Endothelial cell of umbilical vein (primary cell): Measurements from ENCODE around the gene ITM2C. TPM values are rescaled to one million over a fixed set of nuclear protein-coding genes. Genes with fewer than 3 reads are reported as not detected.

Experiments
- BruUV-seq: library from RNA; stranded (reverse); fragments of 400-500 nt; replicated peaks from 2 replicates; lab custom pipeline; 2021; lab: Mats Ljungman, UMichigan
- CTCF ChIA-PET: fragments of 300-600, 350-600 bp; sonication (Branson Sonifier 250); formaldehyde crosslinking; loops from one replicate; lab custom pipeline; 2021; ENCODE audit warnings: antibody characterized with exemption, inconsistent platforms; lab: Charles Lee
- POLR2A ChIA-PET: fragments of 300-600, 350-600 bp; sonication (Branson Sonifier 250); formaldehyde crosslinking; loops from one replicate; lab custom pipeline; 2021; ENCODE audit warnings: antibody characterized with exemption, inconsistent platforms; lab: Charles Lee
- DNase-seq: peaks from one replicate; pipeline ENCODE4 v3.0.0-alpha.2; 2011; ENCODE audit warnings: low read depth, low spot score
- FAIRE-seq: peaks from 2 replicates; lab custom pipeline; 2011; peaks lifted over from hg19 to GRCh38; lab: Jason Lieb, UNC
- H2AFZ ChIP-seq: 2 replicates; pipeline ENCODE4 v1.6.0; 2012; ENCODE audit warnings: low read depth, low read length, control low read depth, inconsistent platforms
- H3K27ac ChIP-seq: 2 replicates; pipeline ENCODE4 v1.5.1; 2011; ENCODE audit warnings: low read depth, mild to moderate bottlenecking, control low read depth, low read length, moderate library complexity; ENCODE audit not compliant: insufficient read depth
- H3K27me3 ChIP-seq, 2 experiments: 2 replicates each; pipeline versions ENCODE4 v1.6.0 to v1.6.1; 2011; ENCODE audit warnings: low read length in 2 of 2, mixed read lengths in 1 of 2; ENCODE audit not compliant: control insufficient read depth in 2 of 2, insufficient read depth in 2 of 2
- H3K36me3 ChIP-seq, 2 experiments: 2 replicates in 1 of 2; 3 replicates in 1 of 2; pipeline ENCODE4 v1.5.1; 2011; ENCODE audit warnings: low read length in 2 of 2, mild to moderate bottlenecking in 1 of 2, moderate library complexity in 1 of 2; ENCODE audit not compliant: control insufficient read depth in 2 of 2, insufficient read depth in 2 of 2; ENCODE audit errors: extremely low read depth in 1 of 2
- H3K4me1 ChIP-seq: 3 replicates; pipeline ENCODE4 v1.5.1; 2011; ENCODE audit warnings: mild to moderate bottlenecking, low read length; ENCODE audit not compliant: control insufficient read depth, insufficient read depth; ENCODE audit errors: extremely low read depth
- H3K4me2 ChIP-seq: 2 replicates; pipeline ENCODE4 v1.6.1; 2011; ENCODE audit warnings: low read length, control low read depth, mixed read lengths; ENCODE audit not compliant: insufficient read depth
- H3K4me3 ChIP-seq, 3 experiments: fragments of 200-600 bp in 1 of 3; sonication (generic), shearing (Covaris generic) in 1 of 3; replicated peaks in 1 of 3; 2 replicates each; pipeline ENCODE4 v1.5.1; 2011 to 2016; ENCODE audit warnings: control low read depth in 3 of 3, low read length in 3 of 3, mild to moderate bottlenecking in 2 of 3, inconsistent platforms in 1 of 3, low read depth in 1 of 3, moderate library complexity in 1 of 3; ENCODE audit not compliant: insufficient read depth in 1 of 3
- H3K79me2 ChIP-seq: 2 replicates; pipeline ENCODE4 v1.6.0; 2012; ENCODE audit warnings: low read length, inconsistent platforms; ENCODE audit not compliant: control insufficient read depth, insufficient read depth
- H3K9ac ChIP-seq: replicated peaks from 2 replicates; pipeline ENCODE3; 2011; ENCODE audit warnings: low read length, control low read depth; ENCODE audit not compliant: insufficient read depth; ENCODE audit errors: extremely low read depth
- H3K9me1 ChIP-seq: replicated peaks from 3 replicates; pipeline ENCODE4 v1.6.0; 2011; ENCODE audit warnings: mild to moderate bottlenecking, low read length; ENCODE audit not compliant: control insufficient read depth, insufficient read depth; ENCODE audit errors: extremely low read depth
- H3K9me3 ChIP-seq: replicated peaks from 2 replicates; pipeline ENCODE4 v1.5.1; 2012; ENCODE audit warnings: low read length, inconsistent platforms; ENCODE audit not compliant: control insufficient read depth, insufficient read depth
- H4K20me1 ChIP-seq: replicated peaks from 2 replicates; pipeline ENCODE3; 2011; ENCODE audit warnings: mild to moderate bottlenecking, low read length; ENCODE audit not compliant: control insufficient read depth, insufficient read depth; ENCODE audit errors: extremely low read depth
- CTCF ChIP-seq, 2 donors: IDR thresholded peaks; 1 replicate in 1 of 2; 2 replicates in 1 of 2; pipeline ENCODE4 v1.5.1; 2011; ENCODE audit warnings: low read length in 2 of 2, mild to moderate bottlenecking in 2 of 2, moderate library complexity in 2 of 2, control low read depth in 1 of 2, inconsistent platforms in 1 of 2, low read depth in 1 of 2; ENCODE audit not compliant: insufficient read depth in 1 of 2; ENCODE audit errors: extremely low read depth in 1 of 2
- EZH2 ChIP-seq: IDR thresholded peaks from 2 replicates; pipeline ENCODE4 v1.6.1; 2012; ENCODE audit warnings: borderline replicate concordance, low read depth, mild to moderate bottlenecking, moderate library complexity, low read length, inconsistent platforms; ENCODE audit not compliant: severe bottlenecking
- FOS ChIP-seq: IDR thresholded peaks from 2 replicates; pipeline ENCODE4 v1.6.1; 2011; ENCODE audit warnings: mild to moderate bottlenecking, low read length, moderate library complexity, borderline replicate concordance; ENCODE audit not compliant: insufficient read depth
- GATA2 ChIP-seq: IDR thresholded peaks from 2 replicates; pipeline ENCODE4 v1.7.0; 2011; ENCODE audit warnings: low read depth, mild to moderate bottlenecking, moderate library complexity, mixed read lengths, low read length; ENCODE audit not compliant: insufficient read length, insufficient read depth
- JUN ChIP-seq: IDR thresholded peaks from 2 replicates; pipeline ENCODE4 v1.6.1; 2011; ENCODE audit warnings: borderline replicate concordance, low read depth; ENCODE audit not compliant: insufficient read length, insufficient read depth
- MAX ChIP-seq: IDR thresholded peaks from 2 replicates; pipeline ENCODE4 v1.6.1; 2011; ENCODE audit not compliant: insufficient read depth, insufficient read length
- MYC ChIP-seq: IDR thresholded peaks from one replicate; pipeline ENCODE4 v1.6.1; 2011; ENCODE audit warnings: mild to moderate bottlenecking, low read depth, low read length
- POLR2A ChIP-seq: IDR thresholded peaks from 2 replicates; pipeline ENCODE4 v1.6.1; 2012; ENCODE audit warnings: low read depth, mild to moderate bottlenecking, control low read depth, low read length
- POLR2AphosphoS5 ChIP-seq: IDR thresholded peaks from 2 replicates; pipeline ENCODE4 v1.6.1; 2012; ENCODE audit warnings: low read depth, mild to moderate bottlenecking, control low read depth, low read length, moderate library complexity; ENCODE audit not compliant: insufficient read depth
- dilution Hi-C: fragments of 300-500 bp; cut with MboI; formaldehyde crosslinking; loops from one replicate; pipeline ENCODE4 v1.15.0; 2019; ENCODE audit warnings: low sequenced_read_pairs; ENCODE audit not compliant: extremely low pct_ligation_motif_present
- intact Hi-C: fragments of 100-400 bp; cut with micrococcal nuclease; formaldehyde crosslinking; loops from one replicate; pipeline ENCODE4 v1.10.0; 2022
- polyA plus RNA-seq, 4 experiments: library from polyadenylated mRNA; depleted of rRNA in 3 of 4; stranded (reverse) in 3 of 4; unstranded in 1 of 4; fragments of >200 nt; gene quantifications; 2 replicates each; pipeline versions ENCODE4 v1.2.1 to v1.2.3, GENCODE V29; 2011 to 2012; ENCODE audit warnings: missing spikeins in 1 of 4
- total RNA-seq: library from RNA; stranded (reverse); gene quantifications from 2 replicates; pipeline ENCODE4 v1.2.3, GENCODE V29; 2021

ITM2C gene
- total and polyA plus RNA-seq, 2 donors (not counting 3 experiments of a cell fraction or from before 2014, with no cell fraction given), result 12.0 to 12.1 TPM

- FAIRE-seq (no peak), DNase-seq (no peak)
- Histone ChIP-seq H3K27me3 (peaks cover 29 to 44% of the 10 kb centered on the region in 2 experiments), H3K4me1 (peaks cover 4% of the 10 kb centered on the region), H3K79me2 (no peaks in the 10 kb centered on the region), H4K20me1 (no peaks in the 10 kb centered on the region), H3K27ac (no peak overlapping the region), H3K9ac (no peak overlapping the region), H3K9me1 (no peaks in the 10 kb centered on the region), H3K4me2 (no peak overlapping the region), H3K9me3 (no peaks in the 10 kb centered on the region), H3K36me3 (no peaks in the 10 kb centered on the region), H3K4me3 (no peak overlapping the region), H2AFZ (no peak overlapping the region)
- dilution Hi-C loops (no loop called here), intact Hi-C loops (no loop called here)
- TF ChIP-seq MYC, result no peak
- TF ChIP-seq POLR2A, result no peak
- TF ChIP-seq MAX, result no peak
- TF ChIP-seq CTCF (IDR thresholded peaks at IDR 0.05; ENCODE audit: extremely low read depth in 1 of 2, insufficient read depth in 1 of 2, low read depth in 1 of 2, low read length in 2 of 2), result no peak
- TF ChIP-seq FOS, result no peak
- TF ChIP-seq EZH2, result no peak
- TF ChIP-seq POLR2AphosphoS5, result no peak
- no peak for TF ChIP-seq JUN
- TF ChIP-seq GATA2, result no peak
- ChIA-PET CTCF (interaction anchor here (0.7 to 1.1 kb wide), 2 partner anchors 8 to 15 kb away, joined by 3 to 4 read pairs; no protein-coding TSS in a partner anchor), POLR2A (no interaction called here)
- BruUV-seq, result no TSS peak
Observed at GRCh38 chr2:230862292-230862691, 2.5 kb upstream of the ITM2C start.
